Gastrocnemius medialis (tissue), 4 donors: ENCODE measurements around the gene GALNT9.

ENCODE experiments used
- POLR2A ChIP-seq, 2 donors: fragments of 450-650 bp; IDR thresholded peaks; one replicate each; pipeline ENCODE4 v1.6.1; 2017; ENCODE audit warnings: antibody characterized with exemption in 2 of 2, mild to moderate bottlenecking in 2 of 2, moderate library complexity in 2 of 2
- TF ChIP-seq, protein P1 (sequence below), 5 experiments: fragments of 450-650 bp in 3 of 5; fragments of 200-600 bp in 2 of 5; sonication (generic) in 2 of 5; IDR thresholded peaks in 4 of 5; conservative IDR thresholded peaks in 1 of 5; 1 replicate in 4 of 5; 2 replicates in 1 of 5; pipeline ENCODE4 v1.5.1; 2016 to 2019; ENCODE audit warnings: antibody characterized with exemption in 5 of 5, mild to moderate bottlenecking in 3 of 5, moderate library complexity in 3 of 5

GRCh38 chr12:132373901-132374611 lies 44.7 kb upstream of the GALNT9 start:
- TF ChIP-seq POLR2A (IDR thresholded peaks at IDR 0.05): no peak
- TF ChIP-seq, protein P1, sequence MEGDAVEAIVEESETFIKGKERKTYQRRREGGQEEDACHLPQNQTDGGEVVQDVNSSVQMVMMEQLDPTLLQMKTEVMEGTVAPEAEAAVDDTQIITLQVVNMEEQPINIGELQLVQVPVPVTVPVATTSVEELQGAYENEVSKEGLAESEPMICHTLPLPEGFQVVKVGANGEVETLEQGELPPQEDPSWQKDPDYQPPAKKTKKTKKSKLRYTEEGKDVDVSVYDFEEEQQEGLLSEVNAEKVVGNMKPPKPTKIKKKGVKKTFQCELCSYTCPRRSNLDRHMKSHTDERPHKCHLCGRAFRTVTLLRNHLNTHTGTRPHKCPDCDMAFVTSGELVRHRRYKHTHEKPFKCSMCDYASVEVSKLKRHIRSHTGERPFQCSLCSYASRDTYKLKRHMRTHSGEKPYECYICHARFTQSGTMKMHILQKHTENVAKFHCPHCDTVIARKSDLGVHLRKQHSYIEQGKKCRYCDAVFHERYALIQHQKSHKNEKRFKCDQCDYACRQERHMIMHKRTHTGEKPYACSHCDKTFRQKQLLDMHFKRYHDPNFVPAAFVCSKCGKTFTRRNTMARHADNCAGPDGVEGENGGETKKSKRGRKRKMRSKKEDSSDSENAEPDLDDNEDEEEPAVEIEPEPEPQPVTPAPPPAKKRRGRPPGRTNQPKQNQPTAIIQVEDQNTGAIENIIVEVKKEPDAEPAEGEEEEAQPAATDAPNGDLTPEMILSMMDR (IDR thresholded peaks at IDR 0.05 in 4 of 5, conservative IDR thresholded peaks at IDR 0.05 in 1 of 5): no peak
